PC-3 (cell line): Measurements from ENCODE around the gene CDH12. TPM values are rescaled to one million over a fixed set of nuclear protein-coding genes. Genes with fewer than 3 reads are reported as not detected.

ENCODE experiments used
- ATAC-seq: fragments of 200-7000 bp; cut with Tn5 transposase; 2 replicates; pipeline ENCODE4 v1.9.1; 2020; ENCODE audit warnings: mild to moderate bottlenecking, moderate library complexity
- BruUV-seq: library from RNA; stranded (reverse); fragments of 400-500 nt; replicated peaks from 2 replicates; lab custom pipeline; 2021; lab: Mats Ljungman, UMichigan
- CTCF ChIA-PET: fragments of 300-600 bp; sonication (Branson Sonifier 250); formaldehyde crosslinking; loops from one replicate; lab custom pipeline; 2022; ENCODE audit warnings: antibody characterized with exemption; lab: Charles Lee
- POLR2A ChIA-PET: fragments of 300-600 bp; sonication (Branson Sonifier 250); formaldehyde crosslinking; loops from one replicate; lab custom pipeline; 2022; ENCODE audit warnings: antibody characterized with exemption; ENCODE audit not compliant: unreplicated experiment; lab: Charles Lee
- DNase-seq: peaks from one replicate; pipeline ENCODE4 v3.0.0-alpha.2; 2015
- H2AFZ ChIP-seq: fragments of 300-600 bp; sonication (generic); 2 replicates; pipeline ENCODE4 v1.6.0; 2016; ENCODE audit warnings: antibody characterized with exemption, low read length
- H3F3A ChIP-seq: fragments of 300-600 bp; sonication (generic); one replicate; pipeline ENCODE4 v1.6.0; 2017; ENCODE audit warnings: antibody characterized with exemption, low read length, control low read depth, mild to moderate bottlenecking; ENCODE audit not compliant: unreplicated experiment
- H3K27ac ChIP-seq: fragments of 300-600 bp; sonication (generic); 2 replicates; pipeline ENCODE4 v1.5.1; 2016; ENCODE audit warnings: mild to moderate bottlenecking, low read length
- H3K27me3 ChIP-seq: fragments of 300-600 bp; sonication (generic); 2 replicates; pipeline ENCODE4 v1.6.1; 2016; ENCODE audit warnings: low read length, mixed read lengths
- H3K36me3 ChIP-seq: fragments of 300-600 bp; sonication (generic); 2 replicates; pipeline ENCODE4 v1.6.1; 2016; ENCODE audit warnings: low read depth, mixed run types, low read length, mixed read lengths
- H3K4me1 ChIP-seq: fragments of 300-600 bp; sonication (generic); 2 replicates; pipeline ENCODE4 v1.5.1; 2016; ENCODE audit warnings: low read length; ENCODE audit not compliant: insufficient read depth
- H3K4me2 ChIP-seq: fragments of 300-600 bp; sonication (generic); 2 replicates; pipeline ENCODE4 v1.6.0; 2016; ENCODE audit warnings: low read length
- H3K4me3 ChIP-seq: fragments of 300-600 bp; sonication (generic); 2 replicates; pipeline ENCODE4 v1.5.1; 2016; ENCODE audit warnings: mild to moderate bottlenecking, low read length, mixed read lengths
- H3K79me2 ChIP-seq: fragments of 300-600 bp; sonication (generic); 2 replicates; pipeline ENCODE4 v1.6.1; 2017; ENCODE audit warnings: low read length, mixed read lengths
- H3K9ac ChIP-seq: fragments of 300-600 bp; sonication (generic); 2 replicates; pipeline ENCODE4 v1.6.0; 2016; ENCODE audit warnings: mild to moderate bottlenecking, low read length
- H3K9me2 ChIP-seq: fragments of 300-600 bp; sonication (generic); replicated peaks from 2 replicates; pipeline ENCODE4 v1.6.1; 2016; ENCODE audit warnings: mixed run types, low read length, mixed read lengths
- H3K9me3 ChIP-seq: fragments of 300-600 bp; sonication (generic); 2 replicates; pipeline ENCODE4 v1.6.1; 2016; ENCODE audit warnings: low read length, mixed read lengths
- H4K20me1 ChIP-seq: fragments of 300-600 bp; sonication (generic); 2 replicates; pipeline ENCODE4 v1.6.1; 2016; ENCODE audit warnings: low read length, mixed read lengths
- CTCF ChIP-seq: fragments of 300-600 bp; sonication (generic); conservative IDR thresholded peaks from 2 replicates; pipeline ENCODE4 v1.5.1; 2017; ENCODE audit warnings: antibody characterized with exemption, low read depth, mild to moderate bottlenecking, low read length
- EZH2 ChIP-seq: fragments of 300-600 bp; sonication (generic); IDR thresholded peaks from one replicate; pipeline ENCODE4 v1.6.1; 2017; ENCODE audit warnings: antibody characterized with exemption, mild to moderate bottlenecking, low read length; ENCODE audit not compliant: unreplicated experiment
- EZH2phosphoT487 ChIP-seq: fragments of 300-600 bp; sonication (generic); IDR thresholded peaks from 2 replicates; pipeline ENCODE4 v1.6.1; 2018; ENCODE audit warnings: mild to moderate bottlenecking, antibody characterized with exemption, low read length, borderline replicate concordance
- intact Hi-C: fragments of 100-400 bp; cut with micrococcal nuclease; formaldehyde crosslinking; loops from 2 replicates; pipeline ENCODE4 v1.9.0; 2023
- total RNA-seq: library from RNA; depleted of rRNA; stranded (reverse); fragments of >200 nt; gene quantifications from 2 replicates; pipeline ENCODE4 v1.2.3, GENCODE V29; 2014

CDH12 gene
- total RNA-seq, 1 experiment from 2014 or later = 0.44 TPM

DNA sequence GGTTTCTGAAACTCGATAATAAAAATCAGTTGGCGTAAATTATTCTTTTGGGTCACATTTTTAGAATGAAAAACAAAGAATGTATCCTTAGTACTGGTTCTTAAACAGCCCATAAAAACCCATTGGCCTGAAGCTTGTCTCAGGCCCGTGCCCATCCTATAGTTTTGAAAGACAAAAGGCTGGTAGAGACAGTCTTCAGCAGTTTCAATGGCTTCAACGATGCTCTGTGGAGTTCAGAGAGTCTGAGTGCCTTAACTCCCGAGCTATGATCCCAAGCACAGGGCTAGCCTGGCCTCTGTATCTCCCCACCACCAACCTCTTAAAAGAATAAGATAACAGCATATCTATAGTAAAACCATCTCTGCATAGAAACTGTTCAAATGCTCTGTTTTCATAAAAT lies 595.0 kb downstream of the CDH12 start:
- H4K20me1 ChIP-seq = no peaks in the 10 kb centered on the region
- H3F3A ChIP-seq = no peaks in the 10 kb centered on the region
- ChIA-PET POLR2A (no interaction called here), CTCF (no interaction called here)
- H2AFZ ChIP-seq = 0 out of 2 replicates have a peak overlapping the region, but pooled peaks have one; percentile 25
- no peaks in the 10 kb centered on the region for H3K36me3 ChIP-seq
- no peak overlapping the region for H3K4me3 ChIP-seq
- H3K27me3 ChIP-seq = no peaks in the 10 kb centered on the region
- no peaks in the 10 kb centered on the region for H3K79me2 ChIP-seq
- H3K4me2 ChIP-seq = no peak overlapping the region
- ATAC-seq = no peak
- H3K9ac ChIP-seq = no peak overlapping the region
- no peaks in the 10 kb centered on the region for H3K9me2 ChIP-seq
- no peaks in the 10 kb centered on the region for H3K9me3 ChIP-seq
- intact Hi-C loops = no loop called here
- no TSS peak for BruUV-seq
- no peak for DNase-seq
- TF ChIP-seq CTCF = no peak
- no peak for TF ChIP-seq EZH2
- TF ChIP-seq EZH2phosphoT487 = no peak
- no peak overlapping the region for H3K27ac ChIP-seq
- H3K4me1 ChIP-seq = no peaks in the 10 kb centered on the region

DNA sequence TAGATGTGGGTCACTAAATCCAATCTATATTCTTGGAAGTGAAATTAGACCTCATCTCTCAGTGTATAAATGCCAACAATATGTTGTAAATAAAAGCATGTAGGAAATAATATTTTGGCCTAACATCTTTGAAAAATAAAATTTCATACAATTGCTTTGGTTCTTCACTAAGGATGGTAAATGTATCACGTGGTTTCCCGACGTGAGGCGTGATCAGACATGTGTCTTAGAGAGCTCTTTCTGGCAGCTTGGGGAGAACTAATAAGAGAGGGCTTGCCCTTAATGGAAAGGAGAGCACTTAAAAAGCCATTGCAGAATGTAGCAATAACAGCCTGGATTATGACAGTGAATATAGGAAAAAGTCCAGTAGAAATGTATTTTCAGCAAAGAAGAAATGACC lies 602.6 kb downstream of the CDH12 start:
- ATAC-seq = no peak
- Histone ChIP-seq H3K27me3 (peaks cover 17% of the 10 kb centered on the region; the same call in 1 of the 2 replicates), H3K4me3 (no peak overlapping the region), H4K20me1 (no peaks in the 10 kb centered on the region), H3K36me3 (no peaks in the 10 kb centered on the region), H3K9ac (no peak overlapping the region), H3K79me2 (no peaks in the 10 kb centered on the region), H3K9me3 (no peaks in the 10 kb centered on the region), H2AFZ (no peak overlapping the region), H3K4me2 (no peak overlapping the region), H3K9me2 (no peaks in the 10 kb centered on the region), H3F3A (no peaks in the 10 kb centered on the region), H3K27ac (no peak overlapping the region), H3K4me1 (no peaks in the 10 kb centered on the region)
- TF ChIP-seq EZH2 = no peak
- no peak for TF ChIP-seq CTCF
- TF ChIP-seq EZH2phosphoT487 = no peak
- CTCF ChIA-PET = no interaction called here
- no peak for DNase-seq
- POLR2A ChIA-PET = no interaction called here
- no TSS peak for BruUV-seq
- intact Hi-C loops = no loop called here

DNA sequence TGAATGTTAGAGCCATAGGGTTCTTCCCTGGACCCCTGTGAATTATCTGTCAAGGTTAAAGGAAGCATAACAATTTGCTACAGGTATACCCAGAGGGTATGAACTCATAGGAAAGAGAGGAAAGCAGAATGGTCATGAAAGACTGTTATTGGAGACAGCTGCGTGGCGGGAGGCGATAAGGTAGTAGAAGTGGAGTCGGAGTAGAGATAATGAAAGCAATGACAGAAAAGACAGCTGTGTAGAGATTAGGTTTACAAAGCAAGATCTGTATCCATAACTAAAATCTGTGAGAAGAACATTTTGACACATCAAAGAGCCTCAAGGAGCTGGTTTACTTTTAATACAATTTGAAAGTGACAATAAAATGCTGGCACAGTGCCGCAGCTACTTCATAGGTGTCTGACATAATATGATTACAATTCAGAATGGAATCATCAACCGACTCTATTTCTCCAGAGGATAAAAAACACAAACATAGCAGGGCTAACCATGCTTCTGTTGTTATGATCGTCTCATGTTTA lies 603.9 kb downstream of the CDH12 start:
- ATAC-seq (no peak), DNase-seq (no peak)
- Histone ChIP-seq H4K20me1 (no peaks in the 10 kb centered on the region), H3K4me3 (no peak overlapping the region), H2AFZ (no peak overlapping the region), H3K9me3 (no peaks in the 10 kb centered on the region), H3K27ac (no peak overlapping the region), H3K4me2 (no peak overlapping the region), H3F3A (no peaks in the 10 kb centered on the region), H3K9me2 (no peaks in the 10 kb centered on the region), H3K9ac (no peak overlapping the region), H3K27me3 (peaks cover 17% of the 10 kb centered on the region; the same call in 1 of the 2 replicates), H3K79me2 (no peaks in the 10 kb centered on the region), H3K36me3 (no peaks in the 10 kb centered on the region), H3K4me1 (no peaks in the 10 kb centered on the region)
- ChIA-PET CTCF (no interaction called here), POLR2A (no interaction called here)
- intact Hi-C loops = loop anchor here (10.0 kb wide), 2 partner anchors 606 to 636 kb away; partner anchors contain the start of gene CDH12
- BruUV-seq = no TSS peak
- TF ChIP-seq EZH2 = no peak
- TF ChIP-seq EZH2phosphoT487 = no peak
- TF ChIP-seq CTCF = no peak
